Measurements from ENCODE around the gene TRPC4.
"Not testable (repeated sequence)": the region's sequence is repeated elsewhere in the genome, so short reads cannot be mapped to it uniquely, and the experiment has no call there.

Gene TRPC4

DNA sequence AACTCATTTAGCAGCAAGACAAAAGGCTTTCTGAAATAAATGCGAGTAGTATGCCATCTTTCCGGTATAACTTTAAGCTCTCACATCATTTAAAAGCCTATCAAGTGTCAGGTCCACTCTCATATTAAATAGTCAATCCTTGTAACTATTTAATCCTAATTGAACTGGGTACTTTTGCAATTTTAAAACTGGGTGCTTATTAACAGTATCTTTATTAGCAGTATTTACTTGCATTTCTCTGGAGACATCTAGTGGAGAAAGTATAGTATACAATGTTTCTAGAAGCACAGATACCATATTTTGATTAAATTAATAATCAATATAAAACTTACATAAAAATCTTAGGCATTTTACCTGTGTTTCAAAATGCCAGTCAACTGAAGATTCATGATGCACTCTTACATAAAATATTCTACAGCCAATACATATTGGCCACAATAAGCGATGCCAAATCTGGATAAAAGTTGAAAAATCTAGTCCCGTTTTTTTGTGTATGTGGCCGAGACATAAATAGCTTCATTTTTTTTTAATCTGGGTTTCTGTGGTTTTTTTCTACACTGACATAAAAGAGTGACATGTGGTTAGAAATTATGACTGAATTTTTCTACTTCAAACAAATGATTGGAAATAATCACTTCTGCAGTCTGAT is 266.7 kb downstream of the TRPC4 start:
- no peak for DNase-seq (ENCODE audit: low read depth in 2 of 2)

DNA sequence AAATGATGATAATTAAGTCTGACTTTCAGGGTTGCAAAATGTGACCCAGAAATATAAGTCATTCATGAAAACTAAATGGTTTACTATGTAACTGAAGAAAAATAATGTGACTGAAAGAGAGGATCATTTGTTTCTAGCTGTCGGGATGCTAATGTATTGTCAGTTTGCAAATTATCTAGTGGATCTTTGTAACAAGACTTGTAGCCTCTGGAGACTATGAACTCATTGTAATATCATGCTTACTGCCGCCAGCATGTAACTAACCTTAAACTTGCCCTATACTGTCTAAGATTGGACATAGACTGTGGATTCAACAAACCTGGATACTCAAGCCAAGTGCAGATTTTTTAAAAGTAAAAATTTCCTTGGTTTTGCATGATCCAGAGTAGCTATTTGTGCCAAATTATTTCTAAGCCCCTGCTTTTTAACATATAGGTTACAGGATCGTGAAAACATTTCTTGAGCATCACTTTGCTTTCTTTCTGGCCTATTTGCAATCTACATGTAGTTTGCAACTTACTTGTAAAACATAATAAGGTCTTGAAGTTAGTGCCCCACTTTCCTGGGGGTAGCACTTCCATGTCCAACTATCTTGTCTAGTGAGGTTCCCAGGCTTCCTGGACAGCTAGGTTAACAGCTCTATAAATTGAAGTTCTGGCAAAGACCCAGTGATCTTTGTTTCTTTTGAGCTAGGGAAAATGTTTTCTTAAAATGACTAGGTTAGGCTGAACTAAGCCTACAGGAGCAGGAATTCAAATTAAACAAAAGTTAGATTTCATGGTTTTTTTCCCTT is 267.7 kb downstream of the TRPC4 start:
- no peak for DNase-seq (ENCODE audit: low read depth in 2 of 2)

DNA sequence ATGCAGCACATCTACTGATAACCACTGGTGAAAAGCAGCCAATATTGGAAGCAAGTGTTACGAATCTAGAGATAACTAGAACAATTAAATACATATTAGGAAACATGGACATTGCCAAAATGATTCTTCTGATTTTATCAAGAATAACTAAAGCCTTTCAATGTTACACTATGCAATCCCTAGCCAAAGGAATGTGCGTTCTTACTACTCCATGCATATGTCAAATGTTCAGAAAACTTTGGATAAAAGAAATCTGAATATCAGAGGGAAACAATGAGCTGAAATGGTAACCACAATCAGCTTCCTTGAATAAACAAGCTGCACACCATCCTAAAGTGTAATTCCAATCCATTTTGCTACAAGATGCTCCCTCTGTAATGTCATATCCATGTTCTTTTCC is 270.1 kb downstream of the TRPC4 start:
- no peak for DNase-seq (ENCODE audit: low read depth in 2 of 2)

DNA sequence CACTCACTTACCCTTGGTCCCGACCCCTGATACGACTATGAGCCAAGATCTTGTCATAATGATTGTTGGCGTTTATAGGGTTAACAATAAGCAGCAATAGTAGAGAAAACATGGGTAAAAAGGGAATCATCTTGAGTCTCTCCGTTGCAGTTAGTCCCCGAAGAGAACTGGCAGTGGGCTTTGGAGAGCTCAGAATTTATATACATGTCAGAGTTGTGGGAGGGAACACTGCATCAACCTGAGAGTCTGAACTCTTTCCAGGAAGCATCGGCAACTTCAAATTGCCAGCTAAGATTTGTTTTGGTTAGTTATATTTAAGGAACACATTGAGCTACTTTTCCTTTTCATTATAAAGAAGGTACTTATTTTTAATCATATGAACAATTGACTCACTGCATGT is 271.0 kb downstream of the TRPC4 start, which contains the start of gene POSTN:
Gene POSTN, minus strand, starts transcription at position 172 of the 400 bp plus-strand sequence. Its CDS starts 42 bp downstream, at position 130.
- DNase-seq (ENCODE audit: low read depth in 2 of 2) = no peak

DNA sequence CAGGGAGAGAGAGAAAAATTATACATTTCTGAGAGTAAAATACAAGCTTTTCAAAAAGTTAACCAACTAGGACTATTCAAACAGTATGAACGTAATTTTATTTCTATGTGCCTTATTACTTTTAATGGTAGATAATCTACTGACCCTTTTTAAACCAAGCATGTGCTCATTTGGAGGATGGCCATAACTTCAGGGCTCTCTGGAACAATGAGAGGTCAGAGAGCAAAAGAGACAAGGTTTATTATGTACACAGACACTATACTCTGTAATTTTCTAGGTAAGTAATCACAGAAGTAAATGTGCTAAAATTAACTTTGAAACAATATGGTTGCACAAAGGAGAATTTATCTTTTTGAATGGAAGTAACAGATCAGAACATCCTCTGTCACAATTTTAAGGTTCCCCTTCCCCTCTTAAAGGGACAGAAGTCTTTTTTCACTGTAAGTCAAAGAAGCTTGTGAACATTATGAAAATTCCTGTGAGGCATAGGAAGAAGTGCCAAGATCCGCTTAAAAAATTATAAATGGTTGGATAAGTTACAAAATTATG is 272.0 kb downstream of the TRPC4 start:
- no peak for DNase-seq (ENCODE audit: low read depth in 2 of 2)

DNA sequence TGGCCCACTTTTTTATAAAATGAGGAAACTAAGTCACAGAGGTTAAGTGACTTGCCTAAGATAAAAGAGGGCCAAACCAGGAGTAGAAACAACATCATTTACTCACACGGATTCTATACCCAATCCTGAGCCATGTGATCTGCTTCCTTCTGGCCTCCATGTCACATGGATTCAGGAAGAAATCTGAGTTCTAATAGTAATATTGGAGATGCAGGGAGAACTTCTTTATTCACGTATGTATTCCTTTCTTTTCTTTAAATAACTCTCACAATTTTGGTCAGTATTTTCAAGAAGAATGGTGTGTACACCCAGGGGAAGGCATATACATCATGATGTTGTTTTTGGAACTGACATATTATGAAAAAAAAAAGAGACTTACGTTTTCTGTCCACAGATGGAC is 272.8 kb downstream of the TRPC4 start:
- no peak for DNase-seq (ENCODE audit: low read depth in 2 of 2)

DNA sequence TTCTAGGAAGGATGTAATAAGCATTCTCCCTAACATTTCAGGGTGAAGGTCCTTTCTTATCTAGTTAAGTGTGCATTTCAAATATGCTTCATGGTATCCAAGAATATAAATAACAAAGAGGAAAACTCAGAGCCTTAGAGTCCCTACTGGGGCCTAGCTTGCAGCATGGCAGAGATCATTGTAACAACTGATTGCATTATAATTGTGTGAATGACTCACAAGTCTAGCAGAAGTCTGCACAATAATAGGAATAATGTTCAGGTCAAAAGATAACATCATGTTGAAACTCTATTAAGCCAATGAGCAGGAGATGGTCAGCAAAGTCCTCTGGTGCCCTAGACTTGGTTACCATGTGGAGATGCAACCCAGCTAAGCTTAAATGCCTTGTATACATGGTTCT is 274.4 kb downstream of the TRPC4 start:
- DNase-seq (ENCODE audit: low read depth in 2 of 2) = no peak

DNA sequence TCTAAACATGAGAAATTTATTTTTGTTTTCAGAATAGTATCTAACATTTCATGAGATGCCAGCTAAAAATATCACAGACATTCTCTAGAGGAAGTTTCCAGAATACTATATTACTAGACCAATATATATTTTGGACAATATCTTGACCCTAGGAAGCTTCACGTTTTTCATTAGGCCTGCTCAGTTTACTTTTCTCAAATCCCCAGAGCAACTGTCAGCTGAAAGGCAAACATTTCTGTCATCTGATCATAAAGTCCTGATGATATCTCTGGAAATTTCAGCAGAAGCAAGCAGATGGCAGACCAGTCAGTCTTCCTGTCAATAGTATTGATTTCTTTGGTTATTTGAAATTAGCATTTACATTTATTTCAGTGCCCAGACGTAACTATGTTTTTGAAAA is 275.0 kb downstream of the TRPC4 start:
- DNase-seq (ENCODE audit: low read depth in 2 of 2) = no peak

DNA sequence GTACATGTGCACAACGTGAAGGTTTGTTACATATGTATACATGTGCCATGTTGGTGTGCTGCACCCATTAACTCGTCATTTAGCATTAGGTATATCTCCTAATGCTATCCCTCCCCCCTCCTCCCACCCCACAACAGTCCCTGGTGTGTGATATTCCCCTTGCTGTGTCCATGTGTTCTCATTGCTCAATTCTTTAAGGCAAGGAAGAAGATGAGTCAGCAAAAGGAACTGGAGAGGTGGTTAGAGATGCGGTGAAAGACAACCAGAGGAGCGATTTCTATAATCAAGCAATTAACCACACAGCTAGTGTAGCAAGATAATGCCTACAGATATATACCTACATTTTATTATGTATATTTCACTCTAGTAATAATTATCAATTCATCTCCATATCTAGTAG is 280.2 kb downstream of the TRPC4 start:
- DNase-seq (ENCODE audit: low read depth in 2 of 2) = not testable (repeated sequence)

DNA sequence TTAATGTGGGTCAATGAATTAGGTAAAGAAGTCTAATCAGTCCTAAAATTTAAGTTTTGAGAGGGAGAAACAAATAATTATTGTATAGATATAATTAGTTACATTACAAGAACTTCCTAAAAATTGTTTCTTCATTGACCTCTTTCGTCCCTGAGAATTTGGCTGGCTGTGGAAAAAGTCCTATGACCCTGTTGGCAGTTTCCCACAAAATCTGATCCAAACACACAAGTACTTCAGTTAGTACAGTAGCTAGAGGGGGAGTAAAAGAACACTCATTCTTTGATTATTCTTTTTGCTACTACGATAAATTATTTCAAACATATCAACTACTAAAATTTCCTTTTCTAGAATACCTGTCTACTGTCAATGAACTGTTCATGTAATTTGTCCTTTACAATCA is 282.3 kb downstream of the TRPC4 start:
- no peak for DNase-seq (ENCODE audit: low read depth in 2 of 2)
